ENCODE data around the gene TXK.

The TXK gene

GRCh38 chr4:48126621-48127020 lies 7.4 kb downstream of the TXK start:
- Histone ChIP-seq H3K9me2 (replicated peaks; ENCODE audit: low read depth, low read length) (no peaks in the 10 kb centered on the region), H3K36me3 (ENCODE audit: insufficient read depth, low read length) (no peaks in the 10 kb centered on the region), H3K4me3 (ENCODE audit: low read length, poor library complexity, severe bottlenecking) (no peak overlapping the region), H3K9ac (ENCODE audit: low read depth, low read length, poor library complexity, severe bottlenecking) (no peak overlapping the region), H3K79me2 (ENCODE audit: insufficient read depth, low read length) (no peaks in the 10 kb centered on the region), H3F3A (ENCODE audit: low read depth) (no peaks in the 10 kb centered on the region), H2AFZ (ENCODE audit: low read length) (no peak overlapping the region), H3K27me3 (ENCODE audit: insufficient read depth, low read length, poor library complexity, severe bottlenecking) (no peaks in the 10 kb centered on the region), H4K20me1 (ENCODE audit: insufficient read depth, low read length, poor library complexity, severe bottlenecking) (no peaks in the 10 kb centered on the region), H3K9me3 (ENCODE audit: insufficient read depth, low read depth, low read length) (no peaks in the 10 kb centered on the region), H3K4me1 (ENCODE audit: insufficient read depth, low read length, poor library complexity, severe bottlenecking) (peaks cover 4% of the 10 kb centered on the region), H3K4me2 (ENCODE audit: low read depth, low read length, poor library complexity, severe bottlenecking) (no peak overlapping the region)
- TF ChIP-seq EZH2phosphoT487 (IDR thresholded peaks at IDR 0.05; ENCODE audit: borderline replicate concordance) = no peak
- TF ChIP-seq, protein P1, sequence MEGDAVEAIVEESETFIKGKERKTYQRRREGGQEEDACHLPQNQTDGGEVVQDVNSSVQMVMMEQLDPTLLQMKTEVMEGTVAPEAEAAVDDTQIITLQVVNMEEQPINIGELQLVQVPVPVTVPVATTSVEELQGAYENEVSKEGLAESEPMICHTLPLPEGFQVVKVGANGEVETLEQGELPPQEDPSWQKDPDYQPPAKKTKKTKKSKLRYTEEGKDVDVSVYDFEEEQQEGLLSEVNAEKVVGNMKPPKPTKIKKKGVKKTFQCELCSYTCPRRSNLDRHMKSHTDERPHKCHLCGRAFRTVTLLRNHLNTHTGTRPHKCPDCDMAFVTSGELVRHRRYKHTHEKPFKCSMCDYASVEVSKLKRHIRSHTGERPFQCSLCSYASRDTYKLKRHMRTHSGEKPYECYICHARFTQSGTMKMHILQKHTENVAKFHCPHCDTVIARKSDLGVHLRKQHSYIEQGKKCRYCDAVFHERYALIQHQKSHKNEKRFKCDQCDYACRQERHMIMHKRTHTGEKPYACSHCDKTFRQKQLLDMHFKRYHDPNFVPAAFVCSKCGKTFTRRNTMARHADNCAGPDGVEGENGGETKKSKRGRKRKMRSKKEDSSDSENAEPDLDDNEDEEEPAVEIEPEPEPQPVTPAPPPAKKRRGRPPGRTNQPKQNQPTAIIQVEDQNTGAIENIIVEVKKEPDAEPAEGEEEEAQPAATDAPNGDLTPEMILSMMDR (conservative IDR thresholded peaks at IDR 0.05; ENCODE audit: low read length) = no peak

GRCh38 chr4:48124870-48125269 lies 9.2 kb downstream of the TXK start:
- H3K79me2 ChIP-seq (ENCODE audit: insufficient read depth, low read length) = no peaks in the 10 kb centered on the region
- no peak overlapping the region for H3K4me2 ChIP-seq (ENCODE audit: low read depth, low read length, poor library complexity, severe bottlenecking)
- no peaks in the 10 kb centered on the region for H3K9me3 ChIP-seq (ENCODE audit: insufficient read depth, low read depth, low read length)
- no peaks in the 10 kb centered on the region for H3K9me2 ChIP-seq (replicated peaks; ENCODE audit: low read depth, low read length)
- H3K4me1 ChIP-seq (ENCODE audit: insufficient read depth, low read length, poor library complexity, severe bottlenecking) = peaks cover 4% of the 10 kb centered on the region
- no peak for TF ChIP-seq EZH2phosphoT487 (IDR thresholded peaks at IDR 0.05; ENCODE audit: borderline replicate concordance)
- TF ChIP-seq, protein P1 (conservative IDR thresholded peaks at IDR 0.05; ENCODE audit: low read length) = no peak
- H3K4me3 ChIP-seq (ENCODE audit: low read length, poor library complexity, severe bottlenecking) = no peak overlapping the region
- no peaks in the 10 kb centered on the region for H3F3A ChIP-seq (ENCODE audit: low read depth)
- no peaks in the 10 kb centered on the region for H3K27me3 ChIP-seq (ENCODE audit: insufficient read depth, low read length, poor library complexity, severe bottlenecking)
- H3K36me3 ChIP-seq (ENCODE audit: insufficient read depth, low read length) = no peaks in the 10 kb centered on the region
- H2AFZ ChIP-seq (ENCODE audit: low read length) = no peak overlapping the region
- H3K9ac ChIP-seq (ENCODE audit: low read depth, low read length, poor library complexity, severe bottlenecking) = no peak overlapping the region
- H4K20me1 ChIP-seq (ENCODE audit: insufficient read depth, low read length, poor library complexity, severe bottlenecking) = no peaks in the 10 kb centered on the region

DNA sequence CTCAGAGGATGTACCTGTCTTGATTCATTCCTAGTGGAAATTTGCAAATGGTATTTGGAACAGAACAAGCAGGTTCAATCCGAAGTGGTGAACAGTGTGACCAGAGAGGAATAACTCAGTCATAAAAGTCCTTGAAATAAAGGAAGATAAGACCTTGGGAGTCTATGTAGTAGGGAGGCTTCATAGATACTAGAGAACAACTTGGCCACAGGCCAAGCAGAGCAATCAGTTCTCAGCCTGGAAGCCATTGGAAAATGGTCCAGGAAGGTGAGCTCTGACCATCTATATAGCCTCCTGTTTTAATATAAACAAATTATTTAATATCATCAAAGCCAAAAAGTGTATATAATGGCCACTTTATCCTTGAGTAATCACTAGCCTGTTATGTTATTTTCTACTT lies 11.3 kb downstream of the TXK start:
- H3K9me3 ChIP-seq (ENCODE audit: insufficient read depth, low read depth, low read length) = no peaks in the 10 kb centered on the region
- no peaks in the 10 kb centered on the region for H3F3A ChIP-seq (ENCODE audit: low read depth)
- H2AFZ ChIP-seq (ENCODE audit: low read length) = no peak overlapping the region
- H3K4me1 ChIP-seq (ENCODE audit: insufficient read depth, low read length, poor library complexity, severe bottlenecking) = peaks cover 13% of the 10 kb centered on the region
- no peaks in the 10 kb centered on the region for H3K9me2 ChIP-seq (replicated peaks; ENCODE audit: low read depth, low read length)
- no peaks in the 10 kb centered on the region for H3K36me3 ChIP-seq (ENCODE audit: insufficient read depth, low read length)
- H4K20me1 ChIP-seq (ENCODE audit: insufficient read depth, low read length, poor library complexity, severe bottlenecking) = no peaks in the 10 kb centered on the region
- TF ChIP-seq, protein P1 (conservative IDR thresholded peaks at IDR 0.05; ENCODE audit: low read length) = no peak
- no peak for TF ChIP-seq EZH2phosphoT487 (IDR thresholded peaks at IDR 0.05; ENCODE audit: borderline replicate concordance)
- no peaks in the 10 kb centered on the region for H3K27me3 ChIP-seq (ENCODE audit: insufficient read depth, low read length, poor library complexity, severe bottlenecking)
- H3K4me2 ChIP-seq (ENCODE audit: low read depth, low read length, poor library complexity, severe bottlenecking) = no peak overlapping the region
- H3K79me2 ChIP-seq (ENCODE audit: insufficient read depth, low read length) = no peaks in the 10 kb centered on the region
- no peak overlapping the region for H3K4me3 ChIP-seq (ENCODE audit: low read length, poor library complexity, severe bottlenecking)
- H3K9ac ChIP-seq (ENCODE audit: low read depth, low read length, poor library complexity, severe bottlenecking) = no peak overlapping the region
